H9 (cell line): ENCODE measurements around the gene SLC34A1. TPM values are rescaled to one million over a fixed set of nuclear protein-coding genes. Genes with fewer than 3 reads are reported as not detected.

ENCODE experiments used
- DNase-seq: peaks from one replicate; pipeline ENCODE4 v3.0.0-alpha.2; 2017
- H2AFZ ChIP-seq: one replicate; pipeline ENCODE4 v1.6.1; 2013; ENCODE audit warnings: mild to moderate bottlenecking, low read length, control low read depth, moderate library complexity
- H2AK5ac ChIP-seq: 2 replicates; pipeline ENCODE4 v1.6.1; 2013; ENCODE audit warnings: low read length, control low read depth, mixed read lengths; ENCODE audit not compliant: insufficient read length
- H2BK120ac ChIP-seq: one replicate; pipeline ENCODE4 v1.6.1; 2013; ENCODE audit warnings: low read depth, mild to moderate bottlenecking, low read length, control low read depth, inconsistent platforms; ENCODE audit not compliant: poor library complexity, severe bottlenecking
- H2BK12ac ChIP-seq: 2 replicates; pipeline ENCODE4 v1.6.1; 2013; ENCODE audit warnings: low read length, control low read depth, mixed read lengths, low read depth; ENCODE audit not compliant: insufficient read length
- H2BK15ac ChIP-seq: 2 replicates; pipeline ENCODE4 v1.6.1; 2013; ENCODE audit warnings: low read depth, low read length, control low read depth
- H2BK20ac ChIP-seq: one replicate; pipeline ENCODE4 v1.6.1; 2013; ENCODE audit warnings: low read depth, mild to moderate bottlenecking, low read length, control low read depth, inconsistent platforms; ENCODE audit not compliant: poor library complexity, severe bottlenecking
- H2BK5ac ChIP-seq: 2 replicates; pipeline ENCODE4 v1.6.1; 2013; ENCODE audit warnings: low read length, control low read depth, mixed read lengths; ENCODE audit not compliant: insufficient read length
- H3K14ac ChIP-seq: 2 replicates; pipeline ENCODE4 v1.6.1; 2013; ENCODE audit warnings: low read length, control low read depth; ENCODE audit not compliant: insufficient read depth
- H3K18ac ChIP-seq: 2 replicates; pipeline ENCODE4 v1.6.1; 2013; ENCODE audit warnings: low read depth, mild to moderate bottlenecking, mixed read lengths, low read length, control low read depth; ENCODE audit not compliant: insufficient read length
- H3K23ac ChIP-seq: 2 replicates; pipeline ENCODE4 v1.6.1; 2013; ENCODE audit warnings: low read length, control low read depth, mixed read lengths, low read depth; ENCODE audit not compliant: insufficient read length
- H3K23me2 ChIP-seq: 2 replicates; pipeline ENCODE4 v1.6.1; 2013; ENCODE audit warnings: low read depth, mild to moderate bottlenecking, mixed read lengths, low read length, control low read depth; ENCODE audit not compliant: insufficient read length, poor library complexity, severe bottlenecking
- H3K27ac ChIP-seq: 2 replicates; pipeline ENCODE4 v1.5.1; 2013; ENCODE audit warnings: low read length, control low read depth, mixed read lengths, low read depth; ENCODE audit not compliant: insufficient read length
- H3K27me3 ChIP-seq: 2 replicates; pipeline ENCODE4 v1.6.1; 2013; ENCODE audit warnings: low read length, control low read depth, inconsistent platforms; ENCODE audit not compliant: insufficient read depth
- H3K4ac ChIP-seq: 2 replicates; pipeline ENCODE4 v1.6.1; 2013; ENCODE audit warnings: low read depth, mild to moderate bottlenecking, control low read depth, inconsistent platforms, low read length, moderate library complexity
- H3K4me1 ChIP-seq: 2 replicates; pipeline ENCODE4 v1.6.1; 2013; ENCODE audit warnings: low read length, control low read depth, inconsistent platforms; ENCODE audit not compliant: insufficient read depth
- H3K4me2 ChIP-seq: 2 replicates; pipeline ENCODE4 v1.6.1; 2013; ENCODE audit warnings: low read length, control low read depth, mixed read lengths; ENCODE audit not compliant: insufficient read length, insufficient read depth
- H3K56ac ChIP-seq: 2 replicates; pipeline ENCODE4 v1.6.1; 2013; ENCODE audit warnings: low read depth, mild to moderate bottlenecking, mixed read lengths, low read length, control low read depth; ENCODE audit not compliant: insufficient read length
- H3K79me1 ChIP-seq: 2 replicates; pipeline ENCODE4 v1.6.1; 2013; ENCODE audit warnings: low read depth, mild to moderate bottlenecking, moderate library complexity, low read length, control low read depth, inconsistent platforms; ENCODE audit not compliant: insufficient read depth, poor library complexity, severe bottlenecking
- H3K79me2 ChIP-seq: 2 replicates; pipeline ENCODE4 v1.6.1; 2013; ENCODE audit warnings: low read length, control low read depth, inconsistent platforms; ENCODE audit not compliant: insufficient read depth
- H3K9ac ChIP-seq: 2 replicates; pipeline ENCODE4 v1.6.1; 2013; ENCODE audit warnings: low read length, control low read depth, mixed read lengths; ENCODE audit not compliant: insufficient read length; ENCODE audit errors: extremely low read depth
- H3K9me3 ChIP-seq: one replicate; pipeline ENCODE4 v1.6.1; 2013; ENCODE audit warnings: low read depth, low read length, inconsistent platforms; ENCODE audit not compliant: control insufficient read depth
- H3T11ph ChIP-seq: one replicate; pipeline ENCODE4 v1.6.1; 2013; ENCODE audit warnings: mild to moderate bottlenecking, low read length, control low read depth, inconsistent platforms
- H4K20me1 ChIP-seq: one replicate; pipeline ENCODE4 v1.6.1; 2013; ENCODE audit not compliant: control insufficient read depth, insufficient read length, insufficient read depth
- H4K5ac ChIP-seq: 2 replicates; pipeline ENCODE4 v1.6.1; 2013; ENCODE audit warnings: low read depth, mild to moderate bottlenecking, mixed read lengths, low read length, control low read depth; ENCODE audit not compliant: insufficient read length
- H4K8ac ChIP-seq: replicated peaks from 2 replicates; pipeline ENCODE4 v1.6.1; 2013; ENCODE audit warnings: low read length, control low read depth, mixed read lengths, low read depth; ENCODE audit not compliant: insufficient read length
- H4K91ac ChIP-seq: 2 replicates; pipeline ENCODE4 v1.6.1; 2013; ENCODE audit warnings: low read depth, mild to moderate bottlenecking, moderate library complexity, mixed read lengths, low read length, control low read depth; ENCODE audit not compliant: insufficient read length
- H3K27ac Mint-ChIP-seq, 3 experiments: 2 replicates in 2 of 3; 3 replicates in 1 of 3; pipeline ENCODE4 v1.8.0; 2020 to 2021; ENCODE audit warnings: mixed read lengths in 3 of 3, mild to moderate bottlenecking in 1 of 3, moderate library complexity in 1 of 3
- H3K27me3 Mint-ChIP-seq: 2 replicates; pipeline ENCODE4 v1.8.0; 2021; ENCODE audit warnings: low read depth, mild to moderate bottlenecking, moderate library complexity, mixed read lengths
- H3K36me3 Mint-ChIP-seq, 3 experiments: 2 replicates in 2 of 3; 3 replicates in 1 of 3; pipeline ENCODE4 v1.8.0; 2020 to 2021; ENCODE audit warnings: low read depth in 3 of 3, mixed read lengths in 3 of 3; ENCODE audit not compliant: insufficient read depth in 1 of 3
- H3K4me1 Mint-ChIP-seq, 2 experiments: 2 replicates each; pipeline ENCODE4 v1.8.0; 2020; ENCODE audit warnings: mixed read lengths in 2 of 2
- H3K4me3 Mint-ChIP-seq, 2 experiments: 2 replicates in 1 of 2; 3 replicates in 1 of 2; pipeline ENCODE4 v1.8.0; 2020 to 2021; ENCODE audit warnings: mild to moderate bottlenecking in 2 of 2, mixed read lengths in 2 of 2, moderate library complexity in 1 of 2
- H3K9me3 Mint-ChIP-seq, 2 experiments: 2 replicates in 1 of 2; 3 replicates in 1 of 2; pipeline ENCODE4 v1.8.0; 2020; ENCODE audit warnings: mild to moderate bottlenecking in 2 of 2, mixed read lengths in 2 of 2, moderate library complexity in 1 of 2
- CTCF ChIP-seq: fragments of 200-600 bp; sonication (generic); conservative IDR thresholded peaks from 3 replicates; pipeline ENCODE4 v1.8.0; 2021; ENCODE audit warnings: antibody characterized with exemption, mild to moderate bottlenecking
- WGBS: extraction: QIAGEN DNeasy Blood & Tissue Kit; methylation state at CpG from one replicate; pipeline ENCODE4 v1.1.7; 2013; ENCODE audit warnings: missing lambda C conversion rate, low lambda C conversion rate, mixed read lengths; ENCODE audit not compliant: insufficient read length; ENCODE audit errors: extremely low coverage; 5-methylcytosine and 5-hydroxymethylcytosine counted together
- total RNA-seq: library from RNA; stranded (reverse); gene quantifications from 2 replicates; pipeline ENCODE4 v1.2.1, GENCODE V29; 2021

The SLC34A1 gene
- total RNA-seq, 1 experiment from 2014 or later, result not detected

- Histone ChIP-seq H3K18ac (no peak overlapping the region), H3K9ac (no peak overlapping the region), H3T11ph (no peak overlapping the region), H2AK5ac (no peak overlapping the region), H3K23me2 (peaks cover 7% of the 10 kb centered on the region), H3K4ac (no peak overlapping the region), H3K27ac (no peak overlapping the region), H3K56ac (no peak overlapping the region), H3K4me1 (peaks cover 3% of the 10 kb centered on the region; the same call in 1 of the 2 replicates), H4K91ac (no peak overlapping the region), H3K79me1 (peaks cover 4% of the 10 kb centered on the region), H4K5ac (no peak overlapping the region), H2BK5ac (no peak overlapping the region), H3K9me3 (no peaks in the 10 kb centered on the region), H2BK20ac (no peak overlapping the region), H2BK12ac (no peak overlapping the region), H2BK120ac (no peak overlapping the region), H4K8ac (no peak overlapping the region), H3K23ac (no peak overlapping the region), H3K79me2 (peaks cover 13% of the 10 kb centered on the region), H2AFZ (no peak overlapping the region), H3K27me3 (no peaks in the 10 kb centered on the region), H3K14ac (no peak overlapping the region), H2BK15ac (no peak overlapping the region), H4K20me1 (no peaks in the 10 kb centered on the region), H3K4me2 (no peak overlapping the region)
- no peak for TF ChIP-seq CTCF
- no CpG with 5 or more reads among the region's 5 CpGs for WGBS
- no peak overlapping the region for H3K27ac Mint-ChIP-seq
- peaks cover 2 to 13% (median 12%) of the 10 kb centered on the region in 3 experiments; a peak in 5 of 7 replicates for H3K36me3 Mint-ChIP-seq
- H3K27me3 Mint-ChIP-seq, result peaks cover 41% of the 10 kb centered on the region
- DNase-seq, result no peak
- H3K4me1 Mint-ChIP-seq, result peaks cover 20 to 25% of the 10 kb centered on the region in 2 experiments
- peak overlapping the region; percentile 30 to 51; a peak in 2 of 5 replicates for H3K4me3 Mint-ChIP-seq
- peaks cover 3 to 4% of the 10 kb centered on the region in 2 experiments; a peak in 4 of 5 replicates for H3K9me3 Mint-ChIP-seq
Measured at GRCh38 chr5:177353093-177353492, 31.1 kb upstream of the SLC34A1 start.
